Measurements from ENCODE around the gene SLC12A9.

- TF ChIP-seq, protein P1, sequence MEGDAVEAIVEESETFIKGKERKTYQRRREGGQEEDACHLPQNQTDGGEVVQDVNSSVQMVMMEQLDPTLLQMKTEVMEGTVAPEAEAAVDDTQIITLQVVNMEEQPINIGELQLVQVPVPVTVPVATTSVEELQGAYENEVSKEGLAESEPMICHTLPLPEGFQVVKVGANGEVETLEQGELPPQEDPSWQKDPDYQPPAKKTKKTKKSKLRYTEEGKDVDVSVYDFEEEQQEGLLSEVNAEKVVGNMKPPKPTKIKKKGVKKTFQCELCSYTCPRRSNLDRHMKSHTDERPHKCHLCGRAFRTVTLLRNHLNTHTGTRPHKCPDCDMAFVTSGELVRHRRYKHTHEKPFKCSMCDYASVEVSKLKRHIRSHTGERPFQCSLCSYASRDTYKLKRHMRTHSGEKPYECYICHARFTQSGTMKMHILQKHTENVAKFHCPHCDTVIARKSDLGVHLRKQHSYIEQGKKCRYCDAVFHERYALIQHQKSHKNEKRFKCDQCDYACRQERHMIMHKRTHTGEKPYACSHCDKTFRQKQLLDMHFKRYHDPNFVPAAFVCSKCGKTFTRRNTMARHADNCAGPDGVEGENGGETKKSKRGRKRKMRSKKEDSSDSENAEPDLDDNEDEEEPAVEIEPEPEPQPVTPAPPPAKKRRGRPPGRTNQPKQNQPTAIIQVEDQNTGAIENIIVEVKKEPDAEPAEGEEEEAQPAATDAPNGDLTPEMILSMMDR (IDR thresholded peaks at IDR 0.05; ENCODE audit: insufficient read depth, low read depth, low read length) = peak; percentile 24
- TF ChIP-seq EZH2 (IDR thresholded peaks at IDR 0.05; ENCODE audit: insufficient read depth, low read length) = no peak
Observed at GRCh38 chr7:100825751-100826513, 26.6 kb upstream of the SLC12A9 start.

All from astrocyte (in vitro differentiated cells and primary cell).